ENCODE measurements around the gene SEC31B. TPM values are rescaled to one million over a fixed set of nuclear protein-coding genes. Genes with fewer than 3 reads are reported as not detected.

Gene SEC31B
- total and polyA plus RNA-seq, 2 donors from 2014 or later = 5.6 to 10.6 TPM

- intact Hi-C loops (cut with DNase I) = no loop called here
- H3K27ac ChIP-seq (ENCODE audit: low read depth in 2 of 2, low read length in 2 of 2) = no peak overlapping the region
- TF ChIP-seq CTCF (IDR thresholded peaks at IDR 0.05; ENCODE audit: borderline replicate concordance, extremely low read depth, insufficient read depth) = no peak
- H3K4me1 ChIP-seq (ENCODE audit: control insufficient read depth in 2 of 3, insufficient read depth in 2 of 3, low read depth in 1 of 3, low read length in 3 of 3) = no peaks in the 10 kb centered on the region
- DNase-seq (no peak), FAIRE-seq (no peak)
- peaks cover 0 to 36% (median 20%) of the 10 kb centered on the region in 3 donors for H3K36me3 ChIP-seq (ENCODE audit: control insufficient read depth in 2 of 3, insufficient read depth in 3 of 3, low read length in 3 of 3)
- no peaks in the 10 kb centered on the region for H3K27me3 ChIP-seq (ENCODE audit: control insufficient read depth, insufficient read depth, low read length)
- no peak overlapping the region for H3K9ac ChIP-seq (ENCODE audit: low read length in 3 of 3)
- H3K9me3 ChIP-seq (ENCODE audit: control insufficient read depth in 2 of 3, insufficient read depth in 1 of 3, low read length in 3 of 3) = no peaks in the 10 kb centered on the region
- no peak overlapping the region for H3K4me3 ChIP-seq (ENCODE audit: low read length in 3 of 3)
Measured at GRCh38 chr10:100498059-100498458, 21.6 kb downstream of the SEC31B start.

- no peaks in the 10 kb centered on the region for H3K9me3 ChIP-seq (ENCODE audit: control insufficient read depth in 2 of 3, insufficient read depth in 1 of 3, low read length in 3 of 3)
- no peaks in the 10 kb centered on the region for H3K4me1 ChIP-seq (ENCODE audit: control insufficient read depth in 2 of 3, insufficient read depth in 2 of 3, low read depth in 1 of 3, low read length in 3 of 3)
- DNase-seq (no peak), FAIRE-seq (no peak)
- no peak overlapping the region for H3K4me3 ChIP-seq (ENCODE audit: low read length in 3 of 3)
- peaks cover 0 to 31% (median 16%) of the 10 kb centered on the region in 3 donors for H3K36me3 ChIP-seq (ENCODE audit: control insufficient read depth in 2 of 3, insufficient read depth in 3 of 3, low read length in 3 of 3)
- TF ChIP-seq CTCF (IDR thresholded peaks at IDR 0.05; ENCODE audit: borderline replicate concordance, extremely low read depth, insufficient read depth) = no peak
- H3K27ac ChIP-seq (ENCODE audit: low read depth in 2 of 2, low read length in 2 of 2) = no peak overlapping the region
- H3K27me3 ChIP-seq (ENCODE audit: control insufficient read depth, insufficient read depth, low read length) = no peaks in the 10 kb centered on the region
- H3K9ac ChIP-seq (ENCODE audit: low read length in 3 of 3) = no peak overlapping the region
- intact Hi-C loops (cut with DNase I) = no loop called here
Measured at GRCh38 chr10:100496567-100496966, 23.1 kb downstream of the SEC31B start.

GRCh38 chr10:100490531-100490930 lies 29.1 kb downstream of the SEC31B start:
- H3K27me3 ChIP-seq (ENCODE audit: control insufficient read depth, insufficient read depth, low read length) = no peaks in the 10 kb centered on the region
- no peaks in the 10 kb centered on the region for H3K9me3 ChIP-seq (ENCODE audit: control insufficient read depth in 2 of 3, insufficient read depth in 1 of 3, low read length in 3 of 3)
- no peak overlapping the region for H3K4me3 ChIP-seq (ENCODE audit: low read length in 3 of 3)
- H3K4me1 ChIP-seq (ENCODE audit: control insufficient read depth in 2 of 3, insufficient read depth in 2 of 3, low read depth in 1 of 3, low read length in 3 of 3) = no peaks in the 10 kb centered on the region
- no peak overlapping the region for H3K9ac ChIP-seq (ENCODE audit: low read length in 3 of 3)
- TF ChIP-seq CTCF (IDR thresholded peaks at IDR 0.05; ENCODE audit: borderline replicate concordance, extremely low read depth, insufficient read depth) = no peak
- no peak for FAIRE-seq
- H3K36me3 ChIP-seq (ENCODE audit: control insufficient read depth in 2 of 3, insufficient read depth in 3 of 3, low read length in 3 of 3) = peaks cover 0 to 12% (median 10%) of the 10 kb centered on the region in 3 donors
- intact Hi-C loops (cut with DNase I) = no loop called here
- no peak overlapping the region for H3K27ac ChIP-seq (ENCODE audit: low read depth in 2 of 2, low read length in 2 of 2)
- no peak for DNase-seq

GRCh38 chr10:100489396-100489795 lies 30.3 kb downstream of the SEC31B start:
- H3K36me3 ChIP-seq (ENCODE audit: control insufficient read depth in 2 of 3, insufficient read depth in 3 of 3, low read length in 3 of 3) = peaks cover 0 to 12% (median 5%) of the 10 kb centered on the region in 3 donors
- DNase-seq (no peak), FAIRE-seq (no peak)
- no peak overlapping the region for H3K9ac ChIP-seq (ENCODE audit: low read length in 3 of 3)
- H3K9me3 ChIP-seq (ENCODE audit: control insufficient read depth in 2 of 3, insufficient read depth in 1 of 3, low read length in 3 of 3) = no peaks in the 10 kb centered on the region
- H3K4me1 ChIP-seq (ENCODE audit: control insufficient read depth in 2 of 3, insufficient read depth in 2 of 3, low read depth in 1 of 3, low read length in 3 of 3) = no peaks in the 10 kb centered on the region
- TF ChIP-seq CTCF (IDR thresholded peaks at IDR 0.05; ENCODE audit: borderline replicate concordance, extremely low read depth, insufficient read depth) = no peak
- H3K27ac ChIP-seq (ENCODE audit: low read depth in 2 of 2, low read length in 2 of 2) = no peak overlapping the region
- no peaks in the 10 kb centered on the region for H3K27me3 ChIP-seq (ENCODE audit: control insufficient read depth, insufficient read depth, low read length)
- H3K4me3 ChIP-seq (ENCODE audit: low read length in 3 of 3) = no peak overlapping the region
- intact Hi-C loops (cut with DNase I) = no loop called here

All from kidney (tissue), 14 donors.